ENCODE results near the gene KDM4B. TPM values are rescaled to one million over a fixed set of nuclear protein-coding genes. Genes with fewer than 3 reads are reported as not detected.

Gene KDM4B
- polyA plus RNA-seq, 1 of the 3 experiments (the other 2 are of a cell fraction): 12.2 TPM

DNA sequence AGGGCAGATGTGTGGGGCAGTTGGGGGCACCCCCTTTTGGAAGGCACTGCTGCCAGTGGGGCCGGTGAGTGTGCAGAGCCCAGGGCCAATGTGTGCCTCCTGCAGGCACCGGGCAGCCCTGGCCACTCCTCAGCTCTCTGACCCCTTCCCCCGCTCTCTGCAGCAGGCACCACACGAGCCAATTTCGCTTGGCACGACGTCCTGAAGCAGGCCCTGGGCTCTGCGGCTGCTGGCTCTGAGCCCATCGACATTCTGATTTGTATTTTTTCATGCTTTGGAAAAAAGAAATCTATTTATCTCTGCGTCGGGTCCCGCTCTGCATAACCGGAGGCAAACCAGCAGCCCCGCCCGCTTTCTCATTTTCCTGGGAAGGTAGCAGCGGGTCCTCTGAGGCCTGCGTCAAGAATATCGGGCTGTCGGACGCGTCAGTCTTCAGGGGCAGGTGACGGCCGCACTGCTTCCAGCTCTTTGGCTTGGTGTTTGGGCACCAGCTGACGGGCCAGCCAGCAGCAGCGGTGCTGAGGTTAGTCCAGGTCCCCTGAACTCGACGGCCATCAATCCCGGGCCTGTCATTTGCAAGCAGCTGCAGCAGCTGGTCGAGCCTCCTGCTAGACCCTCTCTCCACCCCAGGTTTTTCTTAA, 134.3 kb downstream of the KDM4B start:
- WGBS (ENCODE audit: low lambda C conversion rate): 27% methylated on average over 18 of the region's 29 CpGs
- Histone ChIP-seq H3K27me3 (ENCODE audit: insufficient read depth) (no peaks in the 10 kb centered on the region), H3K4me2 (no peak overlapping the region; the same call in 1 of the 2 replicates), H3K9me3 (no peaks in the 10 kb centered on the region), H3K79me2 (ENCODE audit: insufficient read depth) (no peaks in the 10 kb centered on the region), H4K20me1 (ENCODE audit: insufficient read depth) (0 out of 2 replicates have a peak, but pooled peaks cover 4% of the 10 kb centered on the region), H3K4me3 (ENCODE audit: low read depth in 2 of 2, low read length in 1 of 2) (no peak overlapping the region), H3K9me2 (no peaks in the 10 kb centered on the region), H3K27ac (ENCODE audit: low read depth in 2 of 2, low read length in 1 of 2) (peak overlapping the region in 1 of 2 experiments; percentile 85; a peak in 2 of 4 replicates), H3K9ac (no peak overlapping the region), H3K4me1 (ENCODE audit: control insufficient read depth in 1 of 2, insufficient read depth in 2 of 2, low read depth in 1 of 2, low read length in 1 of 2) (peaks cover 14 to 57% of the 10 kb centered on the region in 2 experiments), H3K36me3 (replicated peaks in 1 of 2; ENCODE audit: control insufficient read depth in 1 of 2, insufficient read depth in 2 of 2, low read length in 1 of 2) (peaks cover 12 to 24% of the 10 kb centered on the region in 2 experiments), H3F3A (replicated peaks; ENCODE audit: insufficient read depth) (no peaks in the 10 kb centered on the region), H2AFZ (ENCODE audit: low read depth) (no peak overlapping the region)
- peak; percentile 94 for DNase-seq
- ChIA-PET POLR2A (interaction anchor here (0.7 to 1.4 kb wide), 2 partner anchors 9 to 12 kb away, joined by 3 to 4 read pairs; no protein-coding TSS in a partner anchor), CTCF (interaction anchor here (1.1 to 3.3 kb wide), 7 partner anchors 11 to 67 kb away, joined by 3 to 15 read pairs (median 5); no protein-coding TSS in a partner anchor)
- TF ChIP-seq RCOR1 (IDR thresholded peaks at IDR 0.05; ENCODE audit: low read length) (peak; percentile 80), POLR2AphosphoS5 (IDR thresholded peaks at IDR 0.05; ENCODE audit: low read depth, low read length) (0 out of 2 replicates have a peak, but pooled peaks have one; percentile 17), JUND (IDR thresholded peaks at IDR 0.05) (no peak), FOXJ3 (CRISPR knock-in tag; IDR thresholded peaks at IDR 0.05) (peak; percentile 79; the same call in 1 of the 2 replicates), MEF2A (IDR thresholded peaks at IDR 0.05; ENCODE audit: borderline replicate concordance, low read depth) (no peak), TCF12 (IDR thresholded peaks at IDR 0.05) (peak; percentile 29; the same call in 1 of the 2 replicates), GABPA (IDR thresholded peaks at IDR 0.05; ENCODE audit: low read depth) (no peak), TAF1 (IDR thresholded peaks at IDR 0.05; ENCODE audit: borderline replicate concordance, low read depth, low read length) (no peak), SIN3A (IDR thresholded peaks at IDR 0.05; ENCODE audit: borderline replicate concordance, low read depth, low read length) (no peak), EP300 (IDR thresholded peaks at IDR 0.05; ENCODE audit: borderline replicate concordance in 1 of 2, low read depth in 1 of 2, low read length in 1 of 2) (peak in 1 of 2 experiments; percentile 76; a peak in 2 of 4 replicates), FOXM1 (IDR thresholded peaks at IDR 0.05; ENCODE audit: low read depth) (no peak), FOSL2 (IDR thresholded peaks at IDR 0.05; ENCODE audit: borderline replicate concordance, low read depth) (no peak), EZH2phosphoT487 (IDR thresholded peaks at IDR 0.05; ENCODE audit: borderline replicate concordance, low read depth) (no peak), RFX5 (IDR thresholded peaks at IDR 0.05; ENCODE audit: low read length) (no peak), YY1 (IDR thresholded peaks at IDR 0.05; ENCODE audit: low read depth) (no peak)
- TF ChIP-seq, protein P1, sequence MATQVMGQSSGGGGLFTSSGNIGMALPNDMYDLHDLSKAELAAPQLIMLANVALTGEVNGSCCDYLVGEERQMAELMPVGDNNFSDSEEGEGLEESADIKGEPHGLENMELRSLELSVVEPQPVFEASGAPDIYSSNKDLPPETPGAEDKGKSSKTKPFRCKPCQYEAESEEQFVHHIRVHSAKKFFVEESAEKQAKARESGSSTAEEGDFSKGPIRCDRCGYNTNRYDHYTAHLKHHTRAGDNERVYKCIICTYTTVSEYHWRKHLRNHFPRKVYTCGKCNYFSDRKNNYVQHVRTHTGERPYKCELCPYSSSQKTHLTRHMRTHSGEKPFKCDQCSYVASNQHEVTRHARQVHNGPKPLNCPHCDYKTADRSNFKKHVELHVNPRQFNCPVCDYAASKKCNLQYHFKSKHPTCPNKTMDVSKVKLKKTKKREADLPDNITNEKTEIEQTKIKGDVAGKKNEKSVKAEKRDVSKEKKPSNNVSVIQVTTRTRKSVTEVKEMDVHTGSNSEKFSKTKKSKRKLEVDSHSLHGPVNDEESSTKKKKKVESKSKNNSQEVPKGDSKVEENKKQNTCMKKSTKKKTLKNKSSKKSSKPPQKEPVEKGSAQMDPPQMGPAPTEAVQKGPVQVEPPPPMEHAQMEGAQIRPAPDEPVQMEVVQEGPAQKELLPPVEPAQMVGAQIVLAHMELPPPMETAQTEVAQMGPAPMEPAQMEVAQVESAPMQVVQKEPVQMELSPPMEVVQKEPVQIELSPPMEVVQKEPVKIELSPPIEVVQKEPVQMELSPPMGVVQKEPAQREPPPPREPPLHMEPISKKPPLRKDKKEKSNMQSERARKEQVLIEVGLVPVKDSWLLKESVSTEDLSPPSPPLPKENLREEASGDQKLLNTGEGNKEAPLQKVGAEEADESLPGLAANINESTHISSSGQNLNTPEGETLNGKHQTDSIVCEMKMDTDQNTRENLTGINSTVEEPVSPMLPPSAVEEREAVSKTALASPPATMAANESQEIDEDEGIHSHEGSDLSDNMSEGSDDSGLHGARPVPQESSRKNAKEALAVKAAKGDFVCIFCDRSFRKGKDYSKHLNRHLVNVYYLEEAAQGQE (IDR thresholded peaks at IDR 0.05; ENCODE audit: low read depth, low read length): no peak
- TF ChIP-seq, protein P2, sequence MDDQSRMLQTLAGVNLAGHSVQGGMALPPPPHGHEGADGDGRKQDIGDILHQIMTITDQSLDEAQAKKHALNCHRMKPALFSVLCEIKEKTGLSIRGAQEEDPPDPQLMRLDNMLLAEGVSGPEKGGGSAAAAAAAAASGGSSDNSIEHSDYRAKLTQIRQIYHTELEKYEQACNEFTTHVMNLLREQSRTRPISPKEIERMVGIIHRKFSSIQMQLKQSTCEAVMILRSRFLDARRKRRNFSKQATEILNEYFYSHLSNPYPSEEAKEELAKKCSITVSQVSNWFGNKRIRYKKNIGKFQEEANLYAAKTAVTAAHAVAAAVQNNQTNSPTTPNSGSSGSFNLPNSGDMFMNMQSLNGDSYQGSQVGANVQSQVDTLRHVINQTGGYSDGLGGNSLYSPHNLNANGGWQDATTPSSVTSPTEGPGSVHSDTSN (IDR thresholded peaks at IDR 0.05): no peak
- TF ChIP-seq, protein P3, sequence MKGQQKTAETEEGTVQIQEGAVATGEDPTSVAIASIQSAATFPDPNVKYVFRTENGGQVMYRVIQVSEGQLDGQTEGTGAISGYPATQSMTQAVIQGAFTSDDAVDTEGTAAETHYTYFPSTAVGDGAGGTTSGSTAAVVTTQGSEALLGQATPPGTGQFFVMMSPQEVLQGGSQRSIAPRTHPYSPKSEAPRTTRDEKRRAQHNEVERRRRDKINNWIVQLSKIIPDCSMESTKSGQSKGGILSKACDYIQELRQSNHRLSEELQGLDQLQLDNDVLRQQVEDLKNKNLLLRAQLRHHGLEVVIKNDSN (IDR thresholded peaks at IDR 0.05; ENCODE audit: borderline replicate concordance, low read depth): no peak
- TF ChIP-seq, protein P4, sequence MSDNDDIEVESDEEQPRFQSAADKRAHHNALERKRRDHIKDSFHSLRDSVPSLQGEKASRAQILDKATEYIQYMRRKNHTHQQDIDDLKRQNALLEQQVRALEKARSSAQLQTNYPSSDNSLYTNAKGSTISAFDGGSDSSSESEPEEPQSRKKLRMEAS (IDR thresholded peaks at IDR 0.05; ENCODE audit: low read depth): peak; percentile 84
- TF ChIP-seq, protein P5, sequence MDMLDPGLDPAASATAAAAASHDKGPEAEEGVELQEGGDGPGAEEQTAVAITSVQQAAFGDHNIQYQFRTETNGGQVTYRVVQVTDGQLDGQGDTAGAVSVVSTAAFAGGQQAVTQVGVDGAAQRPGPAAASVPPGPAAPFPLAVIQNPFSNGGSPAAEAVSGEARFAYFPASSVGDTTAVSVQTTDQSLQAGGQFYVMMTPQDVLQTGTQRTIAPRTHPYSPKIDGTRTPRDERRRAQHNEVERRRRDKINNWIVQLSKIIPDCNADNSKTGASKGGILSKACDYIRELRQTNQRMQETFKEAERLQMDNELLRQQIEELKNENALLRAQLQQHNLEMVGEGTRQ (IDR thresholded peaks at IDR 0.05; ENCODE audit: borderline replicate concordance, low read depth, low read length): no peak
- TF ChIP-seq, protein P6, sequence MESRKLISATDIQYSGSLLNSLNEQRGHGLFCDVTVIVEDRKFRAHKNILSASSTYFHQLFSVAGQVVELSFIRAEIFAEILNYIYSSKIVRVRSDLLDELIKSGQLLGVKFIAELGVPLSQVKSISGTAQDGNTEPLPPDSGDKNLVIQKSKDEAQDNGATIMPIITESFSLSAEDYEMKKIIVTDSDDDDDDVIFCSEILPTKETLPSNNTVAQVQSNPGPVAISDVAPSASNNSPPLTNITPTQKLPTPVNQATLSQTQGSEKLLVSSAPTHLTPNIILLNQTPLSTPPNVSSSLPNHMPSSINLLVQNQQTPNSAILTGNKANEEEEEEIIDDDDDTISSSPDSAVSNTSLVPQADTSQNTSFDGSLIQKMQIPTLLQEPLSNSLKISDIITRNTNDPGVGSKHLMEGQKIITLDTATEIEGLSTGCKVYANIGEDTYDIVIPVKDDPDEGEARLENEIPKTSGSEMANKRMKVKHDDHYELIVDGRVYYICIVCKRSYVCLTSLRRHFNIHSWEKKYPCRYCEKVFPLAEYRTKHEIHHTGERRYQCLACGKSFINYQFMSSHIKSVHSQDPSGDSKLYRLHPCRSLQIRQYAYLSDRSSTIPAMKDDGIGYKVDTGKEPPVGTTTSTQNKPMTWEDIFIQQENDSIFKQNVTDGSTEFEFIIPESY (IDR thresholded peaks at IDR 0.05; ENCODE audit: borderline replicate concordance, low read depth): no peak
- TF ChIP-seq, protein P7, sequence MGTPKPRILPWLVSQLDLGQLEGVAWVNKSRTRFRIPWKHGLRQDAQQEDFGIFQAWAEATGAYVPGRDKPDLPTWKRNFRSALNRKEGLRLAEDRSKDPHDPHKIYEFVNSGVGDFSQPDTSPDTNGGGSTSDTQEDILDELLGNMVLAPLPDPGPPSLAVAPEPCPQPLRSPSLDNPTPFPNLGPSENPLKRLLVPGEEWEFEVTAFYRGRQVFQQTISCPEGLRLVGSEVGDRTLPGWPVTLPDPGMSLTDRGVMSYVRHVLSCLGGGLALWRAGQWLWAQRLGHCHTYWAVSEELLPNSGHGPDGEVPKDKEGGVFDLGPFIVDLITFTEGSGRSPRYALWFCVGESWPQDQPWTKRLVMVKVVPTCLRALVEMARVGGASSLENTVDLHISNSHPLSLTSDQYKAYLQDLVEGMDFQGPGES (IDR thresholded peaks at IDR 0.05; ENCODE audit: low read depth, low read length): no peak
